ENCODE measurements around the gene ANKRD53. TPM values are rescaled to one million over a fixed set of nuclear protein-coding genes. Genes with fewer than 3 reads are reported as not detected.

Gene ANKRD53
- total RNA-seq, 1 donor from 2014 or later: 0.31 TPM

DNA sequence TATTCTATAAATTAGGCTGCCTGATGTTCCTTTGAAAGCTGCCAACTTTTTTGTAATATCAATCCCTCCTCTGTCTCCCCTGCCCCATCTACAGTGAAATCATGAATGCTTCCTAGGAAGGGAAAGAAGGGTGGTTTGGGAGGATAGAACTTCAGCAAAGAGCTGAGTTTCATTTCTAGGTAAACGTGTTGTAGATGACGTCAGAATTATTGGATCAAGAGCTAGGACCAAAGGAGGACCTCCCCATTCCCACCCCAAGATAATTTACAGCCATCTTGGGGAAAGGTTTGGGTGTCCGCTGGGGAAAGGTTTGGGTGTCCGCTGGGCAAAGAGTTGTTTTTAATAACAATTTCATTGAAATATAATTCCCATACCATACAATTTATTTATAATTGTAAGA lies 11.2 kb upstream of the ANKRD53 start:
- DNase-seq: no peak

GRCh38 chr2:70974592-70974991 lies 3.8 kb upstream of the ANKRD53 start:
- no peak for DNase-seq

GRCh38 chr2:70975237-70975636 lies 3.2 kb upstream of the ANKRD53 start:
- no peak for DNase-seq

DNA sequence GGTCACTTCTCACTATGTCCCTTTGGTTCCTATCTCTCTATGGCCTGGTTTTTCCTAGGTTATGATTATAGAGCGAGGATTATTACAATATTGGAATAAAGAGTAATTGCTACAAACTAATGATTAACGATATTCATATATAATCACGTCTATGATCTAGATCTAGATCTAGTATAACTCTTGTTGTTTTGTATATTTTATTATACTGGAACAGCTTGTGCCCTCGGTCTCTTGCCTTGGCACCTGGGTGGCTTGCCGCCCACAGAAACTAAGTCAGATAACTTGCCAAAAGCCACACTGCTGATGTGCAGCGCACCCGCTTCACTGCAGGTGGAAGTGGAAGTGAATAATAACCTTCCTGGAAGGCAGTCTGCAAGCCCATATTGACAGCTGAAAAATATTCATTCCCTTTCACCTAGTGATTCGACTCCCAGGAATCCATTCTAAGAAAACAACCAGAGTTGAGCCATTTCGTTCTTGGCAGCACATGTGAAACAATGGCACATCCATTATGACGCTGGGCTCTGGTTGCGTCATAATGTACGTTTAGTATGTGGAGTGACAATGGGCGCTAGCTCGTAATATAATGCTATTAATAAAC lies 725 bp upstream of the ANKRD53 start:
- peak; percentile 24 for DNase-seq

- no peak for DNase-seq
Observed at GRCh38 chr2:70979180-70979488, 704 bp downstream of the ANKRD53 start.

DNA sequence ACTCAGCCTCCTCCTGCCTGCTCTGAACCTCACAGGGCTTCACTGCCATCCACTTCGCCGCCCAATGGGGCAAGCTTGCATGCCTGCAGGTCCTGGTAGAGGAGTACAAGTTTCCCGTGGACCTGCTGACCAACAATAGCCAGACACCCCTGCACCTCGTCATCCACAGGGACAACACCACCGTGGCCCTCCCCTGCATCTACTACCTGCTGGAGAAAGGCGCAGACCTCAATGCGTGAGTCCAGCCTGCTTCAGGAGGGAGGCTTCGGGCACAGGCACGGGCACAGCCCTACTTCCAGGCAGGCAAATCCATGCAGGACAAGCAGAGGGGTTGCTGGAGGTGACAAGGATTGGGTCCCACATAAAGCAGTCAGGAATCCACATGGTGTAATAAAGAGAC lies 1.2 kb downstream of the ANKRD53 start:
- no peak for DNase-seq

GRCh38 chr2:70981421-70981820 lies 3.0 kb downstream of the ANKRD53 start:
- no peak for DNase-seq

- DNase-seq: no peak
Observed at GRCh38 chr2:70981866-70982810, 3.7 kb downstream of the ANKRD53 start.

DNA sequence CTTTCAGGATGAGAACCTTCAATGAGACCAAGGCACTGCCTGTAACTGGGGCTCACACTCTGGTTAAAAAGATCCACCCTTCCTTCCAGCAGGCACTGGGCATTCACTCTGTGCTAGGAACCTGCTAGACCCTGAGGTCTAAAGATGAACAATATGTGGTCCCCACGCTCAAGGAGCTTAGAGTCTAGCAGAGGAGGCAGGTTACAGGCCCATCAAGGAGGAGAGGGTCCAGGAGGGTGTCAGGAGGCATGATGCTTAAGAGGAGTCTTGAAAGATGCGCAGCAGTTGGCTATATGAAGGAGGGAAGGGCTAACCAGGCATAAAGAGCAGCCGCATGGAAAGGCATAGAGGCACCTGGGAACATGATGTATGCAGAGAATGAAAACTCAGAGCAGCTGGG lies 4.5 kb downstream of the ANKRD53 start:
- DNase-seq: no peak

- no peak for DNase-seq
Observed at GRCh38 chr2:70983506-70984227, 5.2 kb downstream of the ANKRD53 start.

- DNase-seq: no peak
Observed at GRCh38 chr2:70984228-70984575, 5.8 kb downstream of the ANKRD53 start.

- DNase-seq: peak; percentile 57
Observed at GRCh38 chr2:70984576-70985282, 6.3 kb downstream of the ANKRD53 start.

DNA sequence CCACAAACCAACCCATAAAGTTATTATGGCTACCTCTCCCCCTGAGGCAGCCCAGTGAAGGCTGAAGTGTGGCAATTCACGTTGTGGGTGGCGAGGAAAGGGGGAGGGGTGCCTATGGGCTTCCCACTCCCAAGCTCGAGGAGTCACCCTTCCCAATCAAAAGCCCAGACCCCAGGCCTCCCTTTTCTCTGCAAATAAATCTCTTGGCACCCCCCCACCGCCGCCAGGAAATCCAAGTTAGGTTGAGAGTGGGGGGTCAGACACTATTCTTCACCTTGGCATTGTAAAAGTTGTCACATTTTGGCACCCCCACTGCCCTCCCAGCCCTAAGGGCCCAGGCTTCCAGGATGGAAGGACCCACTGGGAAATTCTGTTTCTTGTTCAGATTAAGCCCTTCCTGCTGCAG lies 6.9 kb downstream of the ANKRD53 start:
- no peak for DNase-seq

- no peak for DNase-seq
Observed at GRCh38 chr2:70985956-70986355, 7.5 kb downstream of the ANKRD53 start.

DNA sequence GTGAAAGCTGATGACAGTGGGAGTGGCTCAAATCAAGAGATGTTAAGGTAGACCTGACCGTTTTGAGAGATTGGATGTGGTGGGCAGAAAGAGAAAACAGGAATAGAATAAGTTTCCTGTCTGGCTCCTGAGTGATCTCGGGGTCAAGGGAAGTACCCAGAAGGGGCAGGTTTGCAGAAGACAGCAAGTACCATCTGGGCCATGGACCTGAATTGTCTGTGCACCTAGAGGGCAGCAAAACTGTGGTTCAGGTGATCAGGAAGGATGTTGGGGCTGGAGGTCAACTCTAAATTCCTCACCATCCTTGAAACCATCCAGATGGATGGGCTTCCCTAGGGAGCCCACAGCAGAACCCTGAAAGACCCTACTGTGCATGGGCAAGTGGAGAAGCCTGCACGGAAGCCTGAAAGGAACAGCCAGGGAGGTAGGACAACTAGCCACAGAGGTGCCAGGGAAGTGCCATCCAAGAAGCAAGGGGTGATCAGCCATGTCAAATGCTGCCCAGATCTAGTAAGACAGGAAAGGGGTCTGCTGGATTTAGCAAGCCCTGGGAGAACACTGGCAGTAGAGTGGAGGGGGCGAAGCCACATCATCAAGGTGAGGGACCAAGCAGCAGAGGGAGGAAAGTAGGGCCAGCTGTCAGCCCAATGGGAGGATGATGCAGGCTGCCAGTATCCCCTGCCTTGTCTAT lies 8.2 kb downstream of the ANKRD53 start:
- DNase-seq: no peak

- no peak for DNase-seq
Observed at GRCh38 chr2:70987386-70987785, 9.0 kb downstream of the ANKRD53 start.

DNA sequence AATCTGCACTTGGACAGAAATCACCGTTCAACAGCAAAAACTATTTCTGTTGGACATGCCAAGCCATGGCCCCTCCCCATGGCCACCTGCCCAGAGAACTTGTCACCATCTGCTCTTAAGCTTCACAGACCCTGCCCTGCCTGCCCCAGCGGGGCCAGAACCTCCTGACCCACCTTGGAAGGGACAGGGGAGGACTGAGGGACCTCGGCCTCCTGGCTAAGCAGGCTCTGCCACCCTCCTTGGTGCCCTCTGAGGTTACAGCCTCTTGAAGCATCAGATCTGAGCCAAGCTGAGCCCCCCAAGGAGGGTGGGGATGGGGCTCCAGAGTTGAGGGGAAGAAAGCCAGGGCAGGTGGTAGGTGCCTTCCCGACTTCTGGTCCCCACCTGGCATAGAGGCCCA lies 9.7 kb downstream of the ANKRD53 start:
- no peak for DNase-seq

DNA sequence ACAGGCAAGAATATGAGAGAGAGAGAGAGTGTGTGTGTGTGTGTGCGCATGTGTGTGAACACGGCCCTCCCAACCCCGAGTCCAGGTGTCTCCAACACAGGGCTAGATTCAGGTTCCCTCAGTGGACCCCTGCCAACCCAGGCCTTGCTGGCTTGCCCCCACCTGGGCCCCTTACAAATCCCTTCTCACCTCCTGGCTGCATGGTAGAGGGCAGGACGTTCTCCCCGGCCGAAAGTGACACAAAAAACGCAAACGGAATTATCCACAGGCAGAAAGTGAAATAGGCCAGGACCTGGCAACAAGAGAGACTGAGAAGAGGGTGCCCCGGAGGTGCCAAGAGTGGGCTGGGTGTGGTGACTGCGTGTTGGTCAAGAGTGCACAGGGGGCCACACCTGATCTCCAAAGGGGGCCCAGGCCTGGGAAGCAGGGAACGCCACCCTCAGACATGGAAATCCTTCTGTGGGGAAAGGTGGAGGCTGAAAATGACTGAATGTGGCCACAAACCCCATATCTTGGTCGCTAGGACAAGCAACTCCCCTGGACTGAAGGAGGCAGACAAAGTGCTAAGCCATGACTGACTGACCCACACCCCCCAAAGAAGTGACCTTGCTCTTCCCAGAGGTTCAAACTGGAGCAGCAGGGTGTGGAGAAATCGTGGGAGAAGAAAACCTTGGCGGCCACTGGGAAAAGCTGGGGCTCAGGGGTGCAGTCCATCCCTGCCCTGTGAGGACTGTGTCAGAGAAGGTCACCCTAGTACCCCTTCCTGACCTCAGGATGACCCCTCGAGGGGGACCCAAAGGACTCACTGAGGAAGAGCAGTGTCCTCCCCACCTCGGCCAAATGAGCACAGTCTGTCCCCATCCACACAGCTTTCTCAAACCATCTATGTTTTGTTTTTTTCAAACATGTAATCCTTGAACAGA lies 10.6 kb downstream of the ANKRD53 start:
- DNase-seq: no peak

- no peak for DNase-seq
Observed at GRCh38 chr2:70990216-70990615, 11.8 kb downstream of the ANKRD53 start.

DNA sequence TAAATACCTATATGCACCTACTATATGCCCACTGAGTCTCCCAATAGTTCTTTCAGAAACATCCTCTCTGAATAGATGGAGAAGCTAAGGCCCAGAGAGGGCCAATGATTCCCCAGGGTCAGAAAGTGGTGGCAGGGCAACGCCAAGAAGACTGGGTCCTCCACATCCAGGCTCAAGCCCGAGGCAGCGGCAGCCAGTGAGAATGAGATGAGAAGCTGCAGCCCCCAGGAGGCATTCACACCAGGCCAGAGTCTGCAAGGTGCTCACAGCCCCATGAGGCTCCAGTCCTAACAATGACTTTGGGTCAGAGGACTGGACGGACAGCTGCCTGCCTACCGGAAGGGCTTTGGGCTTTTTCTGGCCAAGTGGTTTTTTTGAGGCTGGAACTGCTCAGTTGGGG lies 12.7 kb downstream of the ANKRD53 start:
- no peak for DNase-seq

DNA sequence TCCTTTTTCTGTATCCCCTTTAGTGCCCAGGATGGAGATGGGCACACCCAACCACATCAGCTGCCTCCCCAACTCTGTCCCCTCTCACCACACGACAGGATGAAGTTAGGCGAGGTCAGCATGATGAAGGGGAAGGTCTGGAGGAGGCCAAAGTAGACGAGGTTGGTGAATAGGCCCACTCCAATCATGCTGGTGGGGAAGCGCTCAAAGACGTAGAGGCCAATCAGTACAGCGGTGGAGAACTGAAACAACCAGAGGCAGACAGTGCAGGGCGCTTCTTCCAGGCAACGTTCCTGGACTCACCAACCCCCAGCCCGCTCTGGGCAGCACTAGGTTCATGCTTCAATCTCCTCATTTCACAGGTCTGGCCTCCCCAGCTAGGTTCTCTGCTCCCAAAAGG lies 13.3 kb downstream of the ANKRD53 start:
- no peak for DNase-seq

All from tongue (tissue), 2 donors.